ENCODE data around the gene ABCC1.

The ABCC1 gene

GRCh38 chr16:16042076-16042475, 92.7 kb downstream of the ABCC1 start:
- Histone ChIP-seq H4K20me1 (ENCODE audit: insufficient read depth, low read length, poor library complexity, severe bottlenecking) (no peaks in the 10 kb centered on the region), H3K9ac (ENCODE audit: low read depth, low read length, poor library complexity, severe bottlenecking) (no peak overlapping the region), H3K27me3 (ENCODE audit: insufficient read depth, low read length, poor library complexity, severe bottlenecking) (no peaks in the 10 kb centered on the region), H3K36me3 (ENCODE audit: insufficient read depth, low read length) (peaks cover 62% of the 10 kb centered on the region; the same call in 1 of the 2 replicates), H3K4me1 (ENCODE audit: insufficient read depth, low read length, poor library complexity, severe bottlenecking) (peaks cover 9% of the 10 kb centered on the region), H3F3A (ENCODE audit: low read depth) (no peaks in the 10 kb centered on the region), H3K9me2 (replicated peaks; ENCODE audit: low read depth, low read length) (no peaks in the 10 kb centered on the region), H3K79me2 (ENCODE audit: insufficient read depth, low read length) (no peaks in the 10 kb centered on the region), H3K4me2 (ENCODE audit: low read depth, low read length, poor library complexity, severe bottlenecking) (no peak overlapping the region), H2AFZ (ENCODE audit: low read length) (no peak overlapping the region), H3K4me3 (ENCODE audit: low read length, poor library complexity, severe bottlenecking) (no peak overlapping the region), H3K9me3 (ENCODE audit: insufficient read depth, low read depth, low read length) (no peaks in the 10 kb centered on the region)
- TF ChIP-seq CTCF (conservative IDR thresholded peaks at IDR 0.05; ENCODE audit: low read length) = no peak
- no peak for TF ChIP-seq EZH2phosphoT487 (IDR thresholded peaks at IDR 0.05; ENCODE audit: borderline replicate concordance)

GRCh38 chr16:16045296-16045695, 95.9 kb downstream of the ABCC1 start:
- Histone ChIP-seq H3F3A (ENCODE audit: low read depth) (no peaks in the 10 kb centered on the region), H3K4me1 (ENCODE audit: insufficient read depth, low read length, poor library complexity, severe bottlenecking) (peaks cover 9% of the 10 kb centered on the region), H3K4me2 (ENCODE audit: low read depth, low read length, poor library complexity, severe bottlenecking) (no peak overlapping the region)

GRCh38 chr16:16045879-16046278, 96.5 kb downstream of the ABCC1 start:
- TF ChIP-seq CTCF (conservative IDR thresholded peaks at IDR 0.05; ENCODE audit: low read length) (no peak), EZH2phosphoT487 (IDR thresholded peaks at IDR 0.05; ENCODE audit: borderline replicate concordance) (no peak)
- no peaks in the 10 kb centered on the region for H3K9me3 ChIP-seq (ENCODE audit: insufficient read depth, low read depth, low read length)
- H3K4me3 ChIP-seq (ENCODE audit: low read length, poor library complexity, severe bottlenecking) = no peak overlapping the region
- H3K4me1 ChIP-seq (ENCODE audit: insufficient read depth, low read length, poor library complexity, severe bottlenecking) = peaks cover 6% of the 10 kb centered on the region
- no peak overlapping the region for H3K4me2 ChIP-seq (ENCODE audit: low read depth, low read length, poor library complexity, severe bottlenecking)
- H3K9me2 ChIP-seq (replicated peaks; ENCODE audit: low read depth, low read length) = no peaks in the 10 kb centered on the region
- H3K36me3 ChIP-seq (ENCODE audit: insufficient read depth, low read length) = peaks cover 75% of the 10 kb centered on the region; the same call in 1 of the 2 replicates
- H3K9ac ChIP-seq (ENCODE audit: low read depth, low read length, poor library complexity, severe bottlenecking) = no peak overlapping the region
- no peaks in the 10 kb centered on the region for H3F3A ChIP-seq (ENCODE audit: low read depth)
- no peaks in the 10 kb centered on the region for H4K20me1 ChIP-seq (ENCODE audit: insufficient read depth, low read length, poor library complexity, severe bottlenecking)
- H3K79me2 ChIP-seq (ENCODE audit: insufficient read depth, low read length) = no peaks in the 10 kb centered on the region
- no peaks in the 10 kb centered on the region for H3K27me3 ChIP-seq (ENCODE audit: insufficient read depth, low read length, poor library complexity, severe bottlenecking)
- H2AFZ ChIP-seq (ENCODE audit: low read length) = no peak overlapping the region

More at GRCh38 chr16:16045296-16045695, 95.9 kb downstream of the ABCC1 start:
- H3K9me2 ChIP-seq (replicated peaks; ENCODE audit: low read depth, low read length) = no peaks in the 10 kb centered on the region
- H4K20me1 ChIP-seq (ENCODE audit: insufficient read depth, low read length, poor library complexity, severe bottlenecking) = no peaks in the 10 kb centered on the region
- TF ChIP-seq EZH2phosphoT487 (IDR thresholded peaks at IDR 0.05; ENCODE audit: borderline replicate concordance) (no peak), CTCF (conservative IDR thresholded peaks at IDR 0.05; ENCODE audit: low read length) (no peak)
- H3K9ac ChIP-seq (ENCODE audit: low read depth, low read length, poor library complexity, severe bottlenecking) = no peak overlapping the region
- no peak overlapping the region for H3K4me3 ChIP-seq (ENCODE audit: low read length, poor library complexity, severe bottlenecking)
- H2AFZ ChIP-seq (ENCODE audit: low read length) = no peak overlapping the region
- H3K27me3 ChIP-seq (ENCODE audit: insufficient read depth, low read length, poor library complexity, severe bottlenecking) = no peaks in the 10 kb centered on the region
- no peaks in the 10 kb centered on the region for H3K79me2 ChIP-seq (ENCODE audit: insufficient read depth, low read length)
- peaks cover 73% of the 10 kb centered on the region; the same call in 1 of the 2 replicates for H3K36me3 ChIP-seq (ENCODE audit: insufficient read depth, low read length)
- no peaks in the 10 kb centered on the region for H3K9me3 ChIP-seq (ENCODE audit: insufficient read depth, low read depth, low read length)

All from Loucy (cell line).